ENCODE data around the gene PGBD2.
"Not testable (repeated sequence)": the region's sequence is repeated elsewhere in the genome, so short reads cannot be mapped to it uniquely, and the experiment has no call there.

The PGBD2 gene

DNA sequence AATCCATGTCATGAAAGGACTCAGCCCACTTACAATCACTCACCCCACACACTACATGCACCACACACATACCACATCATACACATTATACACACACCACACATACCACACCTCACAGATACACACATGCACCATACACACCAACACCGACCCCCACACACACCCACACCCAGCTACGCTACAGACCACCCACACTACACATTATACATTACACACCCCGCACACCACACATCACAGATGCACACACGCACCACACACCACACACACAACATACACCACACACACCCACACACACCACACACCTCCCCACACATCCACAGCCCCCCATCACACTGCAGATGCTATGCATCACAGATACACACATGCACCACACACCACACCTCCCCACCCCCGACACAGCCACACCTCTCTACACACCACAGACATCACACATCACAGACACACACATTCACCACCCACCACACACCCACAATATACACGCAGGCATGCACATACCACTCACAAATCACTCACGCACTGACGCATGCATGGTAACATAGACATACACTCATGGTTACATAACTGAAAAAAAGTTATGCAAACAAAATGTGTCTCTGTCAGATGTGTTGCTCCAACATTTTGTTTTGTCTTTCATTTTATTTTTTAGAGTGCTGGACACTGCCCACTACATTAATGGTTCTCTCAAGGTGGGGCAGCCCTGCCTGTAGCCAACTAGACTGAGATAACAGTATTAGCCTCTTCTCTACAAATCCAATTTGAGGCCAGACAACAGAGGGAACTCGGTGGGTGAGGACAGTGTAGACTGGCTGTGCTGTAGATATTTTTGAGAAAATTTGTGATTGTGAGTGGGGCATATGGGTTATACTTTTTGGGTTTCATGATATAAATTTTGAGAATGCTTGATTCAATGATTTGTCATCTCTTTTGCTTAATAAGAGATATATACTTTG is 15.2 kb upstream of the PGBD2 start:
- no peak for DNase-seq

DNA sequence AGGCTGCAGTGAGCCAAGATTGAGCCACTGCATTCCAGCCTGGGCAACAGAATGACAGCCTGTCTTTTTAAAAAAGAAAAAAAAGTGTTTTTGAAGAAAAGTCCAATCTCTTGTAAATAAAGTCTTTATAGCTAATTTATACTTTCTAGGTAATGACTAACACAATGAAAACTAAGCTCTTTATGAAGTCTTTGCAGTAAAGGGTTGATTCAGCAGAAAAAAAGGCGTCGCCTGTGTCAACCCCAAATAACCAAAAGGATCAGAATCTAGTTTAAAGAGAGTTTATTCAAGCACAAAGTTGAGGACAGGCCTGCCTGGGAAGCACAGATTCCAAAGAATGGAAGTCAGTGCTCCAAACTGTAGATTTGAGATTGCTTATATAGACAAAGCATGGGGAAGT is 14.3 kb upstream of the PGBD2 start:
- no peak for DNase-seq

DNA sequence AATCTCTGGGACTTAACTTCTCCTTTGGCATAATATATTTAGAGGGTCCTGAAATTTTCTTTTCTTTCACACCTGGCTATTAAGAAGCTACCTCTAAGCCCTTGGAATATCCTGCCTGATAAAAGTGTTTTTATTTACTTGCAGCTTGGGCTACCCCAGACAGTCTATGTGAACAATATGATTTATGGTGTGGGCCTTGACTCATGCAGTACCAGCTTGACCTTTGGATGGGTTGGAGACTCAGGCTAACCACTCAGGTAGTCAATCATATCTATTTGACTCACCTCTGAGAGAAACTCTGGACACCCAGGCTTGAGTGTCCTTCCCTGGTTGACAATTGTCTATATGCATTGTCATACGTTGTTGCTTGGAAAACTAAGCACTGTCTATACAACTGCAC is 13.4 kb upstream of the PGBD2 start:
- no peak for DNase-seq

DNA sequence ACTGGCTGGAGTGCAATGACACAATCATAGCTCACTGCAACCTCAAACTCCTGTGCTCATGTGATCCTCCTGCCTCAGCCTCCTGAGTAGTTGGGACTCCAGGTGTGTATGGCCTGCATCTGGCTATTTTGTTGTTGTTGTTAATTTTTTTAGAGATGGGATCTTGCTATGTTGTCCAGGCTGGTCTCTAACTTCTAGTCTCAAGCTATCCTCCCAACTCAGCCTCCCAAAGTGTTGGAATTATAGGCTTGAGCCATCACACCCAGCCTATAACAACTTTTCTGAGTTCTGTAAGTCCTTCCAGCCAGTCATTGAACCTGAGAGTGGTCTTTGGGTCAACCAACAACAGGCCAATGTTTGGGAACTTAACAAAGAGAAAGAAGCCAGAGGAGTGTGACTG is 11.2 kb upstream of the PGBD2 start:
- DNase-seq: no peak

DNA sequence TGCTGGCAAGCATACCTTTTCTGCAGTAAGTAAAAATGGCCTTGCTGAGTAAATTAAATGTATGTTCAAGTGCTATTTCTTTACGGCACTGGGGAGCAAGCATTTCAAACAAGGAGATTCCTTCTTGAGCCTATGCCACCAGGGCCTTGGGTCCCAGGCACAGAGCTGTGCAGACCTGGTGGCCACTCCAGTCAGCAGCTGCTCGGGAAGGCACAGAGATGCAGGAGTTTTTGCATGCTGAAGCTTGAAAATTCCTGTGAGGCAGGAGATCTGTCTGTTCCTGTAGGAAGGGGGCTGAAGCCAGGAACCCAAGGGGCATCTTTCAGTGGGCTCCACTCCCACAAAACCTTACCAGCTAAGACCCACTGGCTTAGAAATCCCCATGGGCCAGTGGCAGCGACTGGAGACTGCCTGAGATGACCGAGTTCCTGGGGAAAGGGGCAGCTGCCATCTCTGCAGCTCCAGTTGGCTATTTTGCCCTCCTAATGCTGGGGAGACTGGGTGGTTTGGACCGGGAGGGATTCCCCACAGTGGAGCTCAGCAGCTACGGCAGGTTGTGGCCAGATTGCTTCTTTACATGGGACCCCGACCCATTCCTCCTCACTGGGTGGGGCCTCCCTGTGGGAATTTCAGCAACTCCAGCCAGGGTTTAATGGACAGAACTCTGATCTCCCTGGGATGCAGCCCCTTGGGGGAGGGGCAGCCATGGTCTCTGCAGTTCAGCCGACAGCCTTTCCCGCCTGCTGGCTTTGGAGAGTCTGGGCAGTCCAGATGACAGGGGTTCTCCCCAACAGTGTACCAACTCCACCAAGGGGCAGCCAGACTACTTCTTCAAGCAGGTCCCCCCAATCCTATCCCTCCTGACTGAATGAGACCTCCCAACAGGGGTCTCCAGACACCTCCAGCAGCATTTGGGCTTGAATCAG is 8.4 kb upstream of the PGBD2 start:
- no peak for DNase-seq

DNA sequence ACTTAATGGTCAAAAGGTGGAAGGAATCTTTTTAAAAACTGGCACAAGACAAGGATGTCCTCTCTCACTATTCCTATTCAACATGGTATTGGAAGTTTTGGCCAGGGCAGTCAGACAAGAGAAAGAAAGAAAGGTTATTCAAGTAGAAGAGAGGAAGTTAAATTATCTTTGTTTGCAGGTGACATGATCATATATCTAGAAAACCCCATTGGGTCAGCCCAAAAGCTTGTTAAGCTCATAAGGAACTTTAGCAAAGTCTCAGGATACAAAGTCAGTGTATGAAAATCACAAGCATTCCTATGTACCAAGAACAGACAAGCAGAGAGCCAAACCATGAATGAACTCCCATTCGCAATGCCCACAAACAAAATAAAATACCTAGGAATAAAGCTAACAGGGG is 5.4 kb upstream of the PGBD2 start:
- no peak for DNase-seq

DNA sequence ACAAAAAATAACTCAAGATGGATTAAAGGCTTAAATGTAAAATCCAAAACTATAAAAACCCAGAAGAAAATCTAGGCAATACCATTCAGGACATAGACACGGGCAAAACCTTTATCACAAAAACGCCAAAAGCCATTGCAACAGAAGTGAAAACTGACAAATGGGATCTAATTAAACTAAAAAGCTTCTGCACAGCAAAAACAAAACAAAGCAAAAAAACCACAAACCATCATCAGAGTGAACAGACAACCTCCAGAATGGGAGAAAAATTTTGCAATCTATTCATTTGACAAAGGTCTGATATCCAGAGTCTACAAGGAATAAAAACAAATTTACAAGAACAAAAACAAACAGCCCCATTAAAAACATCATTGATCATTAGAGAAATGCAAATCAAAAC is 4.5 kb upstream of the PGBD2 start:
- no peak for DNase-seq

DNA sequence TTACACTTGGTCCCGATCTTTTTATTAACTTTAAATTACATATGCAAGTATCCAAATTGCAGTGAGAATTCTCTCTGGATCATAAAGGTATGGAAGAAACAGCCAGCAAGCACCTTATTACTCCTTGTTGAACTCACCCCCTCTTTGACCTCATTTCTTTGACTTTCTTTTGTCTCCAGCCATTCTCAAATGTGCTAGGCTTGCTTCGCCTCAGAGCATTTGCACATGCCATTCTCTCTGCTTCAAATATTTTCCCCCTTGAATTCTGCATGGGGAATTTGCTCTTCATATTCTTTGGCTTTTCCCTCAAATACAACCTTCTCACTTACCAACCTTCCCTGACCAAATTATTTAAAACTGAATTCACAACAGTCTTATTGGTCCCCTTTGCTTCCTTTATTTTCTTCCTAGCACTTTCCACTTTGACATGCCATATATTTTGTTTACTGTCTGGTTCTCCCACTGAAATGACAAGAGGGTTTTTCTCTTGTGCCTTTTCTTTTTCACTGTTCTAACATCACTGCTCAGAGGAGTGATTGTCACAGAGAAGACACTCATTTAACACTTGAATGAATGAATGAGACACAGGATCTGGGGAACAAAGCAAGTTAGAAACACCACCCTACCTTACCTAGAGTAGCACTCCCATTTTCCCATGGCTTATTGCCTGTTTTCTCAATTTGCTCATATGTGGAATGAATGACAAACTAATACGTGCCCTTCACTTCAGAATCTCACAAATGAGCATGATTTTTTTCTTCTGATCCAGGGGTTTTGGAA is 1.4 kb upstream of the PGBD2 start:
- DNase-seq: no peak

DNA sequence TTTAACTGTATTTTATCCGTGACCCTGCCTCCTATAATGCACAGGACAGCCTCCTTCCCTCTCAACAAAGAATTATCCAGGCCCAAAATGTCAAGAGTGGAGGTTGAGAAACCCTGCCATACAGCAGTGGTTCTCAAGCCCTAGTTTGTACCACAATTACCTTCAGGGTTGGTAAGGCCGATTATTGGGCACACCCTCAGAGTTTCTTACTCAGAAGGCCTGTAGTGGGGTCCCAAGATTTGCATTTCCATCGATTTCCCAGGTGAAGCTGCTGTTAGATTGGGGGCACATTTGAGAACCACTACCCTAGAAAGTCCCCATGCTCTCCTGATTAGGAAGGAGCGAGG is 400 bp upstream of the PGBD2 start:
- peak in 1 of 2 experiments; percentile 43 for DNase-seq

DNA sequence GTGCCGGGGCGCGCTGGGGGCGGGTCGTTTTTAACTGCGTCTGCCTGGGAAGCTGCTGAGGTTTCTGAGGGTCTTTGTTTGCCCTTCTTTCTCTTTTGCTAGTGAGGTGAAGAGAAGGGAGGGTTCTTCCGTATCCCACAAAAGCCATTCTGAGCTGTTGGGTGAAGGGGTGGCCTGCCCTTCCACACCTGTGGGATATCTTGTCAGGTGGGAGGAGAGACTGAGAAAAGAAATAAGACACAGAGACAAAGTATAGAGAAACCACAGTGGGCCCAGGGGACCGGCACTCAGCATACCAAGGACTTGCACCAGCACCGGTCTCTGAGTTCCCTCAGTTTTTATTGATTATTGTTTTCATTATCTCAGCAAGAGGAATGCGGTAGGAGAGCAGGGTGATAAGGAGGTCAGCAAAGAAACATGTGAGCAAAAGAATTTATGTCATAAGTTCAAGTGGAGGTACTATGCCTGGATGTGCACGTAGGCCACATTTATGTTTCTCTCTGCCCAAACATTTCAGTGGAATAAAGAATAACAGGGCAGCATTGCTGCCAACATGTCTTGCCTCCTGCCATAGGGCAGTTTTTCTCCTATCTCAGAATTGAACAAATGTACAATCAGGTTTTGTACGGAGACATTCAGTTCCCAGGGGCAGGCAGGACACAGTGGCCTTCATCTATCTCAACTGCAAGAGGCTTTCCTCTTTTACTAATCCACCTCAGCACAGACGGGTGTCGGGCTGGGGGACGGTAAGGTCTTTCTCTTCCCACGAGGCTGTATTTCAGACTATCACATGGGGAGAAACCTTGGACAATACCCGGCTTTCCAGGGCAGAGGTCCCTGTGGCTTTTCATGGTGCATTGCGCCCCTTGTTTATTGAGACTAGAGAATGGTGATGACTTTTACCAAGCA is 972 bp downstream of the PGBD2 start:
- no peak for DNase-seq

DNA sequence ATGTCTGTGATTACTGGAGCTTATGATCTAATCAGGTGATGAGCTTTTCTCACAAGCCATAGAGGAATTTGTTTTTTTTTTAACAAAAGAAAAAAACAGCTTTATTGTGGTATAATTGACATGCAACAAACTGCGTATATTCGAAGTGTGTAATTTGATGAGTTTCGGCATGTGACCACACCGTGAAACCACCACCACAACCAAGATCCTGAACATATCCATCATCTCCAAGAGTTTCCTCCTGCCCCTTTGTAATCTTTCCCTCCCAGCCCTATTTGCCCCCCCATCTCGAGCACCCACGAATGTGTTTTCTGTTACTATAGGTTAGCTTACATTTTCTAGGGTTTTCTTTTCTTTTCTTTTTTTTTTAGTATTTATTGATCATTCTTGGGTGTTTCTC is 4.7 kb downstream of the PGBD2 start:
- no peak for DNase-seq

DNA sequence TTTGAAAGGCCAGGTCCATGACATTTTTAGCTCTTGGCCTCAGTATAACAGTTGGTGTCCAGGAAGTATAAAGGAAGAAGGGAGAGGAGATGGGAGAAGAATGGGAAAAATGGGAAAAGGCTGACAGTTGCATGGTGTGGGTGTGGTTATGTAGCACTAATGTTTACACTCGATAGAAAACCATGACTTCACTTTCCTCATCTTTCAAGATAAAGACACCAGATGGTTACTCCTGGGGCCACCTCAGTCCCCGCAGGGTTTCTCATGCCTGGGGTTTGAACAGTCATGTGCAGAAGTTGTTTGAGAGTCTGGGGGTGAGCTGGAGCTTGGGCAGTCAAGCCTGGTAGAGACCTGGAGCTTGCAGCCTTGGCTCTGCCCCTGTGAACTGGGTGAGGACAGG is 7.9 kb downstream of the PGBD2 start:
- DNase-seq: no peak

DNA sequence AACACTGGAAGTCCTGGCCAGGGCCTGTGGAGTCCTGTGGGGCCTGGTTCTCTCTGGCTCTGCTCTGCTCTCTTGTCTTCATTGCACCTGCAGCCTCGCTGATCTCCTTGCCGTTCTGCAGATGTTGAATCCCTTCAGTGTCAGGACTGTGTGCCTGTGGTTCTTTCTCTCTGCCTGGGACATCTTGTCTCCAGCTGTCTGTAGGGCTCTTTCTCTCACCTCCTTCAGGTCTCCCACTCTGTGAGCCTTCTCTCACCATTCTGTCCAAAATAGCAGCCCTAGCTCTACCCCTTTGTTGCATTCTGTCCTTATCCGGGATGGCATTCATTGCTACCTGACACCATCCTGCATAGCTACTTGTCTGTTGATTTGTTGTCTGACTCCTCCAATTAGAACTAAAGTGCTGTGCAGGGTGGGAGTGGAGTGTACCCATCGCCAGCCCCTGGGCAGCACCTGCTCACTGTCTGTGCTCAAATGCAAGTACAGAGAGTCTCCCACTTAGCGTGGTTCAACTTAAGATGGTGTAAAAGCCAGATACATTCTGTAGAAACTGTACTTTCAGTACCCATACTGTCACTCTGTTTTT is 8.9 kb downstream of the PGBD2 start:
- no peak for DNase-seq

DNA sequence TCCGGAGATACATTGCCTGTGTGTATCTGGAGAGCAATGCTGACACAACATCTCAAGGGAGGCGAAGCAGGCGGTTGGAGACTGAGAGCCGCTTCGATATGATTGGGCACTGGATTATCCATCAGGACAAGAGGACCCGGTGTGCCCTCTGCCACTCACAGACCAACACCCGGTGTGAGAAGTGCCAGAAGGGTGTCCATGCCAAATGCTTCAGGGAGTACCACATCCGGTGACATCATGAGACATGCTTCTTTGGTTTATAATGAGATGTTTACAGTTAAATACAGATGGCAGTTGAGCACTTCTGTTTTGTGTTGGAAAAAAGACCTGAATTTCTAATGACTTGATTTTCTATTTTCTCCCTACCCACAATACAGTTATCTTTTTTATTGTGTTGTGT is 12.1 kb downstream of the PGBD2 start:
- DNase-seq: no peak

DNA sequence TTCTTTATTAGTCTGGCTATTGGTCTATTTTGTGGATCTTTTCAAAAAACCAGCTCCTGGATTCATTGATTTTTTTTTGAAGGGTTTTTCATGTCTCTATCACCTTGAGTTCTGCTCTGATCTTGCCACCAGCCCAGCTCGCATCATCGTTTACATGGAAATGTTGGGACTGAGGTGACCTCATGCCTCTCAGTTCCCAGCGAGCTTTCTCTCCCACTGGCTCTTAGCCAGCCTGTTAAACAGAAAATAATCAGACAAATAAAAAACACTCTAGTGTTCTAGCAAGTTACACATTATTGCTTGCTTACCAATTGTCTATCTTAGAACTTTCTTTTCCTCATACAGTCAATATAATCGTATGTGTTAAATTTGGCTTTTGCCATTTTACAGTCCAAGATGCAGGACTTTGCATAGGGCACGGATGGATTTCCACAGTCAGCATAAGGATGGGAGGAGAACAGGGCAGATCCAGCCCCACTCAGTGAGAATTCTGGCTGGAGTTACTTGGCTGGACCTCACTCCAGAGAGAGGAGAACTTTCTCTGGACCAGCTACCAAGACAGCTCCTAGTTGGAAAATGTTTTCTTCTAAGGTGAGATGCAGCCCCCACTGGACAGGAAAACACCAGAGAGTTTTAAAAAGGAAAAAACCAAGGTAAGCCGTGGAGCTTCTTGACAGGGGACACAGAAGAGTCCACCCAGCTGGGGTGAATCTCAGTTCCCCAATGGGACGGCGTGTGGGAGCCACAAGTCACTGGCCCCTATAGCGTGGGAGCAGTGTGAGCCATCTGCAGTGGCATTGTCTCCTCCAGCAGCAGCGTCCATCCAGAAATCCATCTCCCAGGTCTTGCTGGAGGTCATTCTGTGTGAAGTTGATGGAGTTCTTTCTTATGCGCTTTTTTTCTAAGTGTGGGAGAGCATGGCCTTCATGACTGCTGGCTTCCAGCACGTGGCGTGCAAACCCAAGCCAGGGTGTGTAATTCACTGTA is 17.6 kb downstream of the PGBD2 start:
- no peak for DNase-seq

DNA sequence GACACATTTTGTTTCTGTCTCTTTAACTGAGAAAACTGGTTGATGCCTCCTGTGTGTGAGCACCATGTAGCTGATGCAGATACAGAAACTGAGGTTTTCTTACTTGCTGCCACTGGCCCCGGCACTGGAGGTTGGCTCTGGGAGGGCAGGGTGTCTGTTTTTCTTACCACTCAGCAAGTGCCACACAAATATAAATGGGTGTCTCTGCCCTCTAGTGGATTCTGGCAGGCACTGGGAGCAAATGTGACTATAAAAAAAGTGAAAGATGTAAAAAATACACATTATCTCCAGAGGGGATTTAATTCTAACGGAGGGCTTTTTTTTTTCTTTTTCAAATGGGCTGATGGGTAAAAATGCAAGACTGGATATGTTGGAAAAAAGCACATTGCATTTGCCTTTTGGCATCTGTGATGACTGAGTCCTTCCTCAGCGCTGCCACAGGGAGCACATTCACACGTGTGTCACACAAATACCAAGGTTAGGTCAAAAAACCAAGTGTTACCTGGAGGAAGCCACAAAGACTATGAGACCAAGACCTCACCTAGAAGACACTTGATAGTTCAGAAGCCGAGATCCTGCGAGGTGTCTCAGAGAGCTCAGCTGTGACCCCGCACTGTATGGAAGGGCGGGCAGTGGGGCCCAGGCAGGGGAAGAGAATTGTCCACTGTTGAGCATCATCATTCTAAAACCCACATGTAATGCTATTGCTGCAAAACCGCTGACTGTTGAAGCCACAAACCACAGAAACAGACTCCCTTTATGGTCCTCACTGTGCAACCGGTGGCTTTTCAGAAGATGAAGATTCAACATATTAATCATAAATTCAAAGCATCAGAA is 18.9 kb downstream of the PGBD2 start:
- DNase-seq: peak; percentile 75 to 84

DNA sequence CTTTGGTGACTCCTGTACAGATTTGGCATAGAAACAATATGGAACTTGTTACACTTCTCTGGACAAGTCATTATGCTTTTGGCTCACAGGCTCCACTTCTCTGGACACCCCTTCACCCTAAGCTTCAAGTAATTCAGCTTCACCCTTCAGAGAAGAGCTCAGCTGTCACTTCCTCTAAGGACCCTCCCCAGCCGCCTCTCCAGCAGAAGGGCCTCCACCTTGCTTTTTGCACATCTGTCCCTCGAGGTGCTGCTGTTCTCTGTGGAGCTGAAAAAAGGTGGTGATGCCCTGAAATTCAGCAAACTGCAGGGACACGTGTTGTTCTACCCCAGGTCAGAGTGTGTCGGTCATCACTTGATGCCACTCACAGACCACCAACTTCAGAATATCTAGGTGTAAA is 19.8 kb downstream of the PGBD2 start:
- not testable (repeated sequence) for DNase-seq

DNA sequence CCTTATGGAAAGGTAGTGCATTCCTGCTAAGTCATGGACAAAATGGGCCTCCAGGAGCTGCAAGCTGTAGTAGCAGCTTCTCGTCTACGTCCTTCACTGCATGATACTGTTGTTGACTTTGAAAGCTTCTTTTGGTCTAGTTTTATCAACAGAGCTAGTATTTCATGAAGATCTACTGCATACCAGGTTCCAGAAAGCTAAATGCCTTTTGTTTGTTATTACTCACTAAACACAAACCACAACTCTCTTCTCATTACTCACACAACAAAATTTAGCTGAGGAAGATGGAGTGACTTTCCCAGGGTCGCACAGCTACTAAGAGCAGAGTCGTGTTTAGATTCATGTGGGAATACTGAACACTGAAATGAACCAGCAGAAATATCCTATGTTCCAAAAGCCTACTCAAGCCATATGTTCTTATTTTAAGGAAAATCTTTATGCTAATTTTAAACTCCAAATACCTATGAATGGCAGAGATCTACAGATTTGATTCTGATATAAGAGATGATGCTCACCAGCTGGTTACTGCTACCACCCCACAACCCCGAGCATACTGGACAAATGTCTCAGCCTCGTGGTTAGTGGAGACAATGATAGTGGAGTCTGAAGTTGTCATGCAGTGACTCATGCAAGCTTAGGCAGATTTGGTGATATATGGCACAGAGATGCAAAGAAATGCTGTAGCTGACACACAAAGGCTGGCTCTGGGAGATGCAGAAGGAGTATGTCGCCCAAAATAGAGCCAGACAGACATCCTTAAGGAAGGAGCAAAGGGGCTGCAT is 20.6 kb downstream of the PGBD2 start:
- DNase-seq: no peak

DNA sequence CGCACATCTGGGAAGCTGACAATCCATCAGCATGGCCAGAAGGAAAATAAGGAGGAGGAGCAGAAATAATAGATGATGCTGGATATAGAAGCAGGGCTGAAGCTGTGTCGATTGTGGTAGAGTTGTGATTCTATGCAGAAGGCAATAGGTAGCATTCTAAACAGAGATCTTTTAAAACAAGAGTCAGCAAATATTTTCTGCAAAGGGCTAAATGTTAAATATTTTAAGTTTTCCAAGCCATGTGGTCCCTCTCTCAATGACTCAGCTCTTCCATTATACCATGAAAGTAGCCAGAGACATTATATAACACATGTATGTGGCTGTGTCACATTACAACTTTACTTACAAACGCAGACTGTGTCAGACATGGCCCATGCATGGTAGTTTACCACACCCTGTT is 21.2 kb downstream of the PGBD2 start:
- not testable (repeated sequence) for DNase-seq
